OCI-LY7 (cell line): ENCODE data around the gene CPA2. TPM values are rescaled to one million over a fixed set of nuclear protein-coding genes. Genes with fewer than 3 reads are reported as not detected.

Experiments used
- BruUV-seq: library from RNA; stranded (reverse); fragments of 400-500 nt; replicated peaks from 2 replicates; lab custom pipeline; 2021; lab: Mats Ljungman, UMichigan
- CTCF ChIA-PET: fragments of 300-600 bp; sonication (Branson Sonifier 250); formaldehyde crosslinking; loops from one replicate; lab custom pipeline; 2022; ENCODE audit warnings: antibody characterized with exemption; ENCODE audit not compliant: unreplicated experiment; lab: Charles Lee
- POLR2A ChIA-PET: fragments of 300-600 bp; sonication (Branson Sonifier 250); formaldehyde crosslinking; loops from one replicate; lab custom pipeline; 2022; ENCODE audit warnings: antibody characterized with exemption; lab: Charles Lee
- DNase-seq: peaks from one replicate; pipeline ENCODE4 v3.0.0-alpha.2; 2015; ENCODE audit warnings: low spot score
- H2AFZ ChIP-seq: fragments of 200-600 bp; sonication (generic), shearing (Covaris generic); 2 replicates; pipeline ENCODE4 v1.6.1; 2014; ENCODE audit warnings: mild to moderate bottlenecking, antibody characterized with exemption, low read length, moderate library complexity
- H3K27ac ChIP-seq: fragments of 200-600 bp; sonication (generic); 2 replicates; pipeline ENCODE4 v1.5.1; 2014; ENCODE audit warnings: mixed run types, low read depth, mild to moderate bottlenecking, moderate library complexity, low read length, inconsistent platforms; ENCODE audit not compliant: poor library complexity, severe bottlenecking
- H3K36me3 ChIP-seq: fragments of 200-600 bp; sonication (generic); 2 replicates; pipeline ENCODE4 v1.6.1; 2014; ENCODE audit warnings: mild to moderate bottlenecking, antibody characterized with exemption, low read length, moderate library complexity, mixed read lengths; ENCODE audit not compliant: insufficient read depth
- H3K4me1 ChIP-seq: fragments of 200-600 bp; sonication (generic); 2 replicates; pipeline ENCODE4 v1.5.1; 2014; ENCODE audit warnings: mild to moderate bottlenecking, low read length; ENCODE audit not compliant: insufficient read depth, poor library complexity, severe bottlenecking
- H3K4me2 ChIP-seq: fragments of 200-600 bp; sonication (generic); 2 replicates; pipeline ENCODE4 v1.6.1; 2014; ENCODE audit warnings: mild to moderate bottlenecking, low read length
- H3K4me3 ChIP-seq: fragments of 200-600 bp; sonication (generic); 2 replicates; pipeline ENCODE4 v1.5.1; 2014; ENCODE audit warnings: mild to moderate bottlenecking, low read depth, low read length; ENCODE audit not compliant: poor library complexity, severe bottlenecking
- H3K79me2 ChIP-seq: fragments of 200-600 bp; sonication (generic); 2 replicates; pipeline ENCODE4 v1.6.1; 2016; ENCODE audit warnings: low read depth, mild to moderate bottlenecking, low read length, moderate library complexity, mixed read lengths; ENCODE audit not compliant: insufficient read depth
- H3K9me2 ChIP-seq: fragments of 200-600 bp; sonication (generic); 2 replicates; pipeline ENCODE4 v1.6.1; 2016; ENCODE audit warnings: mild to moderate bottlenecking, low read length, mixed read lengths; ENCODE audit not compliant: insufficient read depth
- H3K9me3 ChIP-seq: fragments of 200-600 bp; sonication (generic); 2 replicates; pipeline ENCODE4 v1.6.1; 2014; ENCODE audit warnings: mild to moderate bottlenecking, mixed run types, low read length, mixed read lengths
- H4K20me1 ChIP-seq: fragments of 200-600 bp; sonication (generic); 2 replicates; pipeline ENCODE4 v1.6.1; 2014; ENCODE audit warnings: mild to moderate bottlenecking, antibody characterized with exemption, low read length, moderate library complexity, mixed read lengths; ENCODE audit not compliant: insufficient read depth
- EZH2phosphoT487 ChIP-seq: fragments of 200-600 bp; sonication (generic); IDR thresholded peaks from 2 replicates; pipeline ENCODE4 v1.6.1; 2018; ENCODE audit warnings: low read depth, borderline replicate concordance, mild to moderate bottlenecking, mixed run types, antibody characterized with exemption, low read length, moderate library complexity, mixed read lengths
- intact Hi-C: fragments of 100-400 bp; cut with micrococcal nuclease; formaldehyde crosslinking; loops from one replicate; pipeline ENCODE4 v1.10.0; 2022; ENCODE audit not compliant: unreplicated experiment
- total RNA-seq, 2 experiments: library from RNA; depleted of rRNA in 1 of 2; stranded (reverse); fragments of >200 nt in 1 of 2; shearing (Covaris generic) in 1 of 2; gene quantifications; 2 replicates each; pipeline ENCODE4 v1.2.3, GENCODE V29; 2014 to 2022
- TF ChIP-seq, protein P1 (sequence below): fragments of 200-600 bp; sonication (generic); conservative IDR thresholded peaks from 2 replicates; pipeline ENCODE4 v1.5.1; 2014; ENCODE audit warnings: mild to moderate bottlenecking, antibody characterized with exemption, low read length, moderate library complexity, mixed read lengths

The CPA2 gene
- total RNA-seq, 2 experiments from 2014 or later, result not detected

DNA sequence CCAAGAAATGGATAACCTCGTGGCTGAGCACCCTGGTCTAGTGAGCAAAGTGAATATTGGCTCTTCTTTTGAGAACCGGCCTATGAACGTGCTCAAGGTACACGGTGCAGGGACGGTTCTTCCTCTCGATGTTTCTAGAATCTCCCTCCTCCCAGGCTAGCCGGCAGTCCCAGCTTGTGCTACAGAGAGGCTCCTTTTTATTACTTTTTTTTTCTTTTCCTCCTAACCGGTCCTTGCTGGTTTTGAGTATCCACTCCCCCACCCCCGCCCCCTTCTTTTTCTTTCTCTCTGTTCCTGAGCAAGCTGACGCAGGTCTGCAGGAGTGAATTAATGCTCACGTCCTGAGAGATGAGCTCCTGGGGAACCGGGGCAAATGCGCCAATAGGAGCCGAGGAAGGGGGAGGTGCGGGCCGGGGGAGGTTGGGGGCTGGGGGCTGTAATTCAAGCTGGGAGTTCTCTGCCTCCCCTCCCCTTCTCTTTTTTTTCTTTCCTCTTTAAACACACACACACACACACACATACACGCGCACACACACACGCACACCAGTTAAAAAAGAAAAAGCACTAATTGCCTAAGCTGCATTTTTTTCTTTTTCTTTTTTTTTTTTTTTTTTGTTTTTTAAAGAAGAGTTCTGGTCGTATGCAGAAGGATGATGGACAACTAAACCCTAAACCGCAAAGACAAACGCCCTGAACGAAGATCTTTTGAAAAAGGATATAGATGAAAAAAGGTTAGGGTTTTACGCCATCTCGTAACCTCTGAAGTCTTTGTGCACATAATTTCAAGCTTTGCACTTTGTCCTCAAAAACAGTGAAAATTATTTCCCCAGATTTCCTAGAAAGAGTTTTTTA, 6.6 kb downstream of the CPA2 start:
- Histone ChIP-seq H4K20me1 (no peaks in the 10 kb centered on the region), H3K4me3 (no peak overlapping the region), H3K4me2 (no peak overlapping the region), H3K79me2 (no peaks in the 10 kb centered on the region), H3K36me3 (no peaks in the 10 kb centered on the region), H3K9me3 (no peaks in the 10 kb centered on the region), H3K27ac (no peak overlapping the region), H3K9me2 (no peaks in the 10 kb centered on the region), H2AFZ (no peak overlapping the region), H3K4me1 (no peaks in the 10 kb centered on the region)
- CTCF ChIA-PET, result no interaction called here
- no peak for DNase-seq
- TF ChIP-seq EZH2phosphoT487, result no peak
- TF ChIP-seq, protein P1, sequence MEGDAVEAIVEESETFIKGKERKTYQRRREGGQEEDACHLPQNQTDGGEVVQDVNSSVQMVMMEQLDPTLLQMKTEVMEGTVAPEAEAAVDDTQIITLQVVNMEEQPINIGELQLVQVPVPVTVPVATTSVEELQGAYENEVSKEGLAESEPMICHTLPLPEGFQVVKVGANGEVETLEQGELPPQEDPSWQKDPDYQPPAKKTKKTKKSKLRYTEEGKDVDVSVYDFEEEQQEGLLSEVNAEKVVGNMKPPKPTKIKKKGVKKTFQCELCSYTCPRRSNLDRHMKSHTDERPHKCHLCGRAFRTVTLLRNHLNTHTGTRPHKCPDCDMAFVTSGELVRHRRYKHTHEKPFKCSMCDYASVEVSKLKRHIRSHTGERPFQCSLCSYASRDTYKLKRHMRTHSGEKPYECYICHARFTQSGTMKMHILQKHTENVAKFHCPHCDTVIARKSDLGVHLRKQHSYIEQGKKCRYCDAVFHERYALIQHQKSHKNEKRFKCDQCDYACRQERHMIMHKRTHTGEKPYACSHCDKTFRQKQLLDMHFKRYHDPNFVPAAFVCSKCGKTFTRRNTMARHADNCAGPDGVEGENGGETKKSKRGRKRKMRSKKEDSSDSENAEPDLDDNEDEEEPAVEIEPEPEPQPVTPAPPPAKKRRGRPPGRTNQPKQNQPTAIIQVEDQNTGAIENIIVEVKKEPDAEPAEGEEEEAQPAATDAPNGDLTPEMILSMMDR, result no peak
- no TSS peak for BruUV-seq
- intact Hi-C loops, result no loop called here
- POLR2A ChIA-PET, result interaction anchor here (0.7 kb wide), 1 partner anchor 781 kb away, joined by 3 read pairs; no protein-coding TSS in a partner anchor

DNA sequence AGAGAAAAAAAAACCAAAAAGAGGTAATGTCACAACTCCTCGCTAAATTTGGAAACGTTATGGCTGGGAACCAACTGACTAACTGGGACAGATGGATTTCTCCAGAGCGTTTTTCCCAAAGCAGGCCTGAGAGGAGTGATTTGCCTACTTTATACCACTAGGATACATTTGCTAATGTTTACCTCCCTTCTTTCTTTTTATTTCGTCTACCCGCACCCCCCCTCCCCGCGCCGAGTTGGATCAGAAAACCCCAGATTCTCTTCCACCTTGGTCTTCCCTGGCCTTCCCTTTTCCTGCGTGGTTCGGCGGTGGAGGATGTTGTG, 7.2 kb downstream of the CPA2 start:
- ChIA-PET CTCF (no interaction called here), POLR2A (no interaction called here)
- no peak overlapping the region for H2AFZ ChIP-seq

More for the DNA sequence above, 7.2 kb downstream of the CPA2 start:
- Histone ChIP-seq H3K9me2 (no peaks in the 10 kb centered on the region), H3K4me3 (no peak overlapping the region), H3K4me2 (no peak overlapping the region), H3K36me3 (no peaks in the 10 kb centered on the region), H3K79me2 (no peaks in the 10 kb centered on the region), H4K20me1 (no peaks in the 10 kb centered on the region), H3K27ac (no peak overlapping the region), H3K4me1 (no peaks in the 10 kb centered on the region), H3K9me3 (no peaks in the 10 kb centered on the region)
- DNase-seq, result no peak
- TF ChIP-seq, protein P1, result no peak
- TF ChIP-seq EZH2phosphoT487, result no peak
- intact Hi-C loops, result no loop called here
- no TSS peak for BruUV-seq
